ENCODE results near the gene SNRNP25.

The SNRNP25 gene

GRCh38 chr16:60929-61878 lies 7.6 kb downstream of the SNRNP25 start:
- no peak overlapping the region for H3K4me3 ChIP-seq (ENCODE audit: low read depth, low read length)
- TF ChIP-seq, protein P1, sequence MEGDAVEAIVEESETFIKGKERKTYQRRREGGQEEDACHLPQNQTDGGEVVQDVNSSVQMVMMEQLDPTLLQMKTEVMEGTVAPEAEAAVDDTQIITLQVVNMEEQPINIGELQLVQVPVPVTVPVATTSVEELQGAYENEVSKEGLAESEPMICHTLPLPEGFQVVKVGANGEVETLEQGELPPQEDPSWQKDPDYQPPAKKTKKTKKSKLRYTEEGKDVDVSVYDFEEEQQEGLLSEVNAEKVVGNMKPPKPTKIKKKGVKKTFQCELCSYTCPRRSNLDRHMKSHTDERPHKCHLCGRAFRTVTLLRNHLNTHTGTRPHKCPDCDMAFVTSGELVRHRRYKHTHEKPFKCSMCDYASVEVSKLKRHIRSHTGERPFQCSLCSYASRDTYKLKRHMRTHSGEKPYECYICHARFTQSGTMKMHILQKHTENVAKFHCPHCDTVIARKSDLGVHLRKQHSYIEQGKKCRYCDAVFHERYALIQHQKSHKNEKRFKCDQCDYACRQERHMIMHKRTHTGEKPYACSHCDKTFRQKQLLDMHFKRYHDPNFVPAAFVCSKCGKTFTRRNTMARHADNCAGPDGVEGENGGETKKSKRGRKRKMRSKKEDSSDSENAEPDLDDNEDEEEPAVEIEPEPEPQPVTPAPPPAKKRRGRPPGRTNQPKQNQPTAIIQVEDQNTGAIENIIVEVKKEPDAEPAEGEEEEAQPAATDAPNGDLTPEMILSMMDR (IDR thresholded peaks at IDR 0.05; ENCODE audit: insufficient read depth, low read length, missing control alignments), result no peak
- ChIA-PET POLR2A (no interaction called here), CTCF (interaction anchor here (1.1 to 25.1 kb wide), 6 partner anchors 9 to 301 kb away, joined by 4 to 728 read pairs (median 66); partner anchors contain the start of genes HBQ1 and MPG)
- DNase-seq (ENCODE audit: low read depth, low spot score), result no peak

GRCh38 chr16:61879-62281 lies 8.3 kb downstream of the SNRNP25 start:
- POLR2A ChIA-PET, result interaction anchor here (1.5 kb wide), 1 partner anchor 9 kb away, joined by 3 read pairs; no protein-coding TSS in a partner anchor
- TF ChIP-seq, protein P1 (IDR thresholded peaks at IDR 0.05; ENCODE audit: insufficient read depth, low read length, missing control alignments), result no peak
- no peak for DNase-seq (ENCODE audit: low read depth, low spot score)
- no peak overlapping the region for H3K4me3 ChIP-seq (ENCODE audit: low read depth, low read length)
- CTCF ChIA-PET, result interaction anchor here (1.1 to 25.1 kb wide), 5 partner anchors 15 to 300 kb away, joined by 4 to 728 read pairs (median 79); partner anchors contain the start of genes HBQ1 and MPG

GRCh38 chr16:62283-62967 lies 8.8 kb downstream of the SNRNP25 start:
- H3K4me3 ChIP-seq (ENCODE audit: low read depth, low read length), result no peak overlapping the region
- no peak for DNase-seq (ENCODE audit: low read depth, low spot score)
- CTCF ChIA-PET, result interaction anchor here (5.3 to 25.1 kb wide), 4 partner anchors 15 to 118 kb away, joined by 52 to 728 read pairs (median 80); partner anchors contain the start of genes HBQ1 and MPG
- POLR2A ChIA-PET, result interaction anchor here (1.5 kb wide), 1 partner anchor 9 kb away, joined by 3 read pairs; no protein-coding TSS in a partner anchor
- TF ChIP-seq, protein P1 (IDR thresholded peaks at IDR 0.05; ENCODE audit: insufficient read depth, low read length, missing control alignments), result no peak

DNA sequence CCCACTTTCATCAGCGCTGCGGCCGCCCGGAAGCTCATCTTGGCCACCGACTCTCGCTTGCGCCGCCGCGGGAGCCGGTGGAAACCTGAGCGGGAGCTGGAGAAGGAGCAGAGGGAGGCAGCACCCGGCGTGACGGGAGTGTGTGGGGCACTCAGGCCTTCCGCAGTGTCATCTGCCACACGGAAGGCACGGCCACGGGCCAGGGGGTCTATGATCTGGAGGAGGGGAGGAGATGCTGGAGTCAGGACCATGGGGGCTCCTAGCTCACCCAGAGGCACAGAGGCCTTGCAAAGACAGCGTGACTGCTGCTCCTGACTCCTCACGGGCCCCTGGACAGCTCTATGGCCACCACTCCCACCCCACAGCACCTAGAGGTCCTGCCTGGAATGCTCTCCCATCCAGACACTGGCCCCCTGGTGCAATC lies 9.4 kb downstream of the SNRNP25 start:
- CTCF ChIA-PET, result interaction anchor here (1.0 to 25.1 kb wide), 5 partner anchors 10 to 118 kb away, joined by 3 to 728 read pairs (median 79); partner anchors contain the start of genes HBQ1, MPG, POLR3K and SNRNP25
- TF ChIP-seq, protein P1 (IDR thresholded peaks at IDR 0.05; ENCODE audit: insufficient read depth, low read length, missing control alignments), result no peak
- DNase-seq (ENCODE audit: low read depth, low spot score), result no peak
- no peak overlapping the region for H3K4me3 ChIP-seq (ENCODE audit: low read depth, low read length)
- POLR2A ChIA-PET, result interaction anchor here (1.5 kb wide), 1 partner anchor 8 kb away, joined by 3 read pairs; no protein-coding TSS in a partner anchor

DNA sequence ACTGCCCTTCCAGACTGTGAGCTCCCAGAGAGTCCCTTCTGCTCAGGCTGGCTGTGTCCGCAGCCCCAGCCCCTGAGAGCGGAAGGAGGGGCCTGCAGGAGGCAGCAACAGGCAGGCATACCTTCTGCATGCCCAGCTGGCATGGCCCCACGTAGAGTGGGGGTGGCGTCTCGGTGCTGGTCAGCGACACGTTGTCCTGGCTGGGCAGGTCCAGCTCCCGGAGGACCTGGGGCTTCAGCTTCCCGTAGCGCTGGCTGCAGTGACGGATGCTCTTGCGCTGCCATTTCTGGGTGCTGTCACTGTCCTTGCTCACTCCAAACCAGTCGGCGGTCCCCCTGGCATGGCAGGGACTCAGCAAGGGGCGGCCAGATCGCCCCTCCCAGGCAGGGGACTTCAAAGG lies 9.8 kb downstream of the SNRNP25 start:
- DNase-seq (ENCODE audit: low read depth, low spot score), result no peak
- TF ChIP-seq, protein P1 (IDR thresholded peaks at IDR 0.05; ENCODE audit: insufficient read depth, low read length, missing control alignments), result no peak
- POLR2A ChIA-PET, result interaction anchor here (1.5 kb wide), 1 partner anchor 8 kb away, joined by 3 read pairs; no protein-coding TSS in a partner anchor
- H3K4me3 ChIP-seq (ENCODE audit: low read depth, low read length), result no peak overlapping the region
- CTCF ChIA-PET, result interaction anchor here (1.0 to 25.1 kb wide), 7 partner anchors 7 to 117 kb away, joined by 3 to 728 read pairs (median 52); partner anchors contain the start of genes HBQ1, MPG, POLR3K and SNRNP25
